Measurements from ENCODE around the gene PHAF1.

PHAF1 gene

GRCh38 chr16:67161595-67162058 is 51.9 kb downstream of the PHAF1 start:
- no peak for TF ChIP-seq CTCF (IDR thresholded peaks at IDR 0.05; ENCODE audit: low read depth, low read length)
- Histone ChIP-seq H3K4me1 (no peaks in the 10 kb centered on the region), H3K4me3 (ENCODE audit: low read depth, low read length) (no peak overlapping the region), H3K27me3 (no peaks in the 10 kb centered on the region; the same call in 1 of the 2 replicates), H3K36me3 (no peaks in the 10 kb centered on the region), H3K9me3 (no peaks in the 10 kb centered on the region)
- no peak for DNase-seq

GRCh38 chr16:67162506-67163163 is 52.9 kb downstream of the PHAF1 start:
- peak; percentile 14 for DNase-seq
- H3K4me3 ChIP-seq (ENCODE audit: low read depth, low read length) = no peak overlapping the region
- H3K27me3 ChIP-seq = no peaks in the 10 kb centered on the region; the same call in 1 of the 2 replicates
- no peaks in the 10 kb centered on the region for H3K36me3 ChIP-seq
- no peaks in the 10 kb centered on the region for H3K9me3 ChIP-seq
- TF ChIP-seq CTCF (IDR thresholded peaks at IDR 0.05; ENCODE audit: low read depth, low read length) = no peak
- H3K4me1 ChIP-seq = no peaks in the 10 kb centered on the region

GRCh38 chr16:67163164-67163998 is 53.6 kb downstream of the PHAF1 start:
- DNase-seq = peak; percentile 78
- Histone ChIP-seq H3K4me3 (ENCODE audit: low read depth, low read length) (peak overlapping the region; percentile 64), H3K4me1 (no peaks in the 10 kb centered on the region), H3K36me3 (no peaks in the 10 kb centered on the region), H3K9me3 (no peaks in the 10 kb centered on the region), H3K27me3 (no peaks in the 10 kb centered on the region; the same call in 1 of the 2 replicates)
- TF ChIP-seq CTCF (IDR thresholded peaks at IDR 0.05; ENCODE audit: low read depth, low read length) = no peak

- Histone ChIP-seq H3K27me3 (no peaks in the 10 kb centered on the region; the same call in 1 of the 2 replicates), H3K36me3 (no peaks in the 10 kb centered on the region), H3K4me3 (ENCODE audit: low read depth, low read length) (peak overlapping the region; percentile 64), H3K9me3 (no peaks in the 10 kb centered on the region), H3K4me1 (peaks cover under 1% of the 10 kb centered on the region; the same call in 1 of the 2 replicates)
- TF ChIP-seq CTCF (IDR thresholded peaks at IDR 0.05; ENCODE audit: low read depth, low read length) = no peak
- DNase-seq = peak; percentile 39
Measured at GRCh38 chr16:67163999-67164558, 54.3 kb downstream of the PHAF1 start.

GRCh38 chr16:67164599-67165061 is 54.9 kb downstream of the PHAF1 start, which contains the start of gene HSF4:
TSS of gene HSF4 (plus strand) at chr16:67164745. CDS start at chr16:67164812, 67 bp downstream.
- Histone ChIP-seq H3K27me3 (no peaks in the 10 kb centered on the region; the same call in 1 of the 2 replicates), H3K9me3 (no peaks in the 10 kb centered on the region), H3K4me1 (peaks cover 4% of the 10 kb centered on the region), H3K4me3 (ENCODE audit: low read depth, low read length) (peak within 1 kb of the TSS; percentile 64), H3K36me3 (no peaks in the 10 kb centered on the region)
- DNase-seq = peak; percentile 57
- TF ChIP-seq CTCF (IDR thresholded peaks at IDR 0.05; ENCODE audit: low read depth, low read length) = no peak
